ENCODE results near the gene FAM171A2.

The FAM171A2 gene

DNA sequence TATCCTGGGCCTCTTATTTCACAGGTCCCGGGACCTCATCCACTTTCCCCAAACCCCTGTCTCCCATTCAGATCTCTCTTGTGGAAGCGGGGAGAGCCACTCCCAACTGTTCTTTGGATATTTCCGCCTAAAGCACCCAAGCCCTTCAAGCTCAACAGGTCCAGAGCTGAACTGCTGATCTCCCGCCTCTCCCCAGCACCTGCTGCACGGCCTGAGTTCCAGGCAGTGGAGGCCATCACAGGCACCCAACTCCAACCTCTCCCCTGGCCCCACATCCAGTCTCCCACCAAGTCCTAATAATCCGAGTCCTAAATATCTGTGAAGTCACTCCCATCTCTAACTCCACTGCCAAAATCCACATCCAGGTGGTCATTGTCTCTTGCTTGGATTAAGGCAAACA is 19.3 kb upstream of the FAM171A2 start:
- H2AFZ ChIP-seq (ENCODE audit: insufficient read depth, low read length, poor library complexity): no peak overlapping the region
- no peak overlapping the region for H2BK5ac ChIP-seq (ENCODE audit: low read depth, low read length, poor library complexity)
- no peak overlapping the region for H3K18ac ChIP-seq (ENCODE audit: low read length)
- no peak overlapping the region for H3K4me2 ChIP-seq (ENCODE audit: low read length)
- H2BK12ac ChIP-seq (ENCODE audit: low read length): no peak overlapping the region
- H3K4me3 ChIP-seq (ENCODE audit: low read depth, low read length): no peak overlapping the region
- no peak overlapping the region for H2BK120ac ChIP-seq (ENCODE audit: insufficient read depth, low read length, poor library complexity)
- peaks cover 22% of the 10 kb centered on the region for H3K27me3 ChIP-seq (ENCODE audit: insufficient read depth, low read length)
- H3K9me3 ChIP-seq (ENCODE audit: insufficient read depth, low read depth, low read length): peaks cover 10% of the 10 kb centered on the region
- no peak overlapping the region for H2AK5ac ChIP-seq (ENCODE audit: low read length)
- H3K14ac ChIP-seq (ENCODE audit: low read length): no peak overlapping the region
- H3K36me3 ChIP-seq (ENCODE audit: control insufficient read depth in 1 of 2, insufficient read depth in 2 of 2, low read length in 2 of 2): no peaks in the 10 kb centered on the region
- H4K8ac ChIP-seq (ENCODE audit: low read depth, low read length): no peak overlapping the region
- no peak overlapping the region for H3K4ac ChIP-seq (ENCODE audit: low read depth, low read length)
- no peak overlapping the region for H3K9ac ChIP-seq (ENCODE audit: low read length)
- no peak for DNase-seq
- H4K12ac ChIP-seq (ENCODE audit: low read depth, low read length): no peak overlapping the region
- peaks cover 2% of the 10 kb centered on the region for H3K79me1 ChIP-seq (ENCODE audit: low read length)
- no peak overlapping the region for H3K27ac ChIP-seq (ENCODE audit: low read depth, low read length)
- peaks cover 7 to 13% of the 10 kb centered on the region in 2 experiments for H3K4me1 ChIP-seq (ENCODE audit: control insufficient read depth in 1 of 2, insufficient read depth in 2 of 2, low read length in 2 of 2)
- H3K23ac ChIP-seq (ENCODE audit: low read length): no peak overlapping the region
- no peaks in the 10 kb centered on the region for H3K79me2 ChIP-seq (ENCODE audit: control insufficient read depth, insufficient read depth, low read length, poor library complexity)
- no peak overlapping the region for H4K91ac ChIP-seq (ENCODE audit: low read depth, low read length)
- WGBS (ENCODE audit: extremely low coverage, insufficient coverage, insufficient read length): no CpG with 5 or more reads among the region's 6 CpGs

DNA sequence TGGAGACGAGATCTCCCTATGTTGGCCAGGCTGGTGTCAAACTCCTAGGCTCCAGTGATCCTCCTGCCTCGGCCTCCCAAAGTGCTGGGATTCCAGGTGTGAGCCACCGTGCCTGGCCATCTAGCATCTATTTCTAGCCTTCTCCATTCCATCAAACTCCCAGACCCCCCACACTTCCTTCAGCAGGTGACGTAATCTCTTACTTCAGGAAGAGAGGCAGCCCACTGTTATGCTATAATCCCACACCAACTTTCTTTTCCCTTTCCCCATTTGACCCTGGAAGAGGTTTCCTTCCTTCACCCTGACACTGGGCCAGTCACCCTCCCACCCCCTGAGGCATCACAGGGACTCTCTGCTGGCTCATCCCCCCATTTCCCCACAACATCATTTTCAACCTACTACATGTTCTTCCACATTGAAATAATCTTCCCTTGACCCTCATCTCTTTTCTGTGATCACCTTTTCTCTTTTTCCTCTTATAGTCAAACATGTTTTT is 18.2 kb upstream of the FAM171A2 start:
- peaks cover 22% of the 10 kb centered on the region for H3K27me3 ChIP-seq (ENCODE audit: insufficient read depth, low read length)
- no peak overlapping the region for H2AK5ac ChIP-seq (ENCODE audit: low read length)
- no peak overlapping the region for H4K12ac ChIP-seq (ENCODE audit: low read depth, low read length)
- H2BK5ac ChIP-seq (ENCODE audit: low read depth, low read length, poor library complexity): no peak overlapping the region
- no peak overlapping the region for H4K91ac ChIP-seq (ENCODE audit: low read depth, low read length)
- DNase-seq: no peak
- peaks cover 7 to 13% of the 10 kb centered on the region in 2 experiments for H3K4me1 ChIP-seq (ENCODE audit: control insufficient read depth in 1 of 2, insufficient read depth in 2 of 2, low read length in 2 of 2)
- H3K79me2 ChIP-seq (ENCODE audit: control insufficient read depth, insufficient read depth, low read length, poor library complexity): no peaks in the 10 kb centered on the region
- WGBS (ENCODE audit: extremely low coverage, insufficient coverage, insufficient read length): no CpG with 5 or more reads among the region's 4 CpGs
- no peak overlapping the region for H2AFZ ChIP-seq (ENCODE audit: insufficient read depth, low read length, poor library complexity)
- no peak overlapping the region for H2BK120ac ChIP-seq (ENCODE audit: insufficient read depth, low read length, poor library complexity)
- H3K79me1 ChIP-seq (ENCODE audit: low read length): peaks cover 2% of the 10 kb centered on the region
- no peak overlapping the region for H3K4me3 ChIP-seq (ENCODE audit: low read depth, low read length)
- H3K14ac ChIP-seq (ENCODE audit: low read length): no peak overlapping the region
- no peak overlapping the region for H2BK12ac ChIP-seq (ENCODE audit: low read length)
- H3K4ac ChIP-seq (ENCODE audit: low read depth, low read length): no peak overlapping the region
- no peak overlapping the region for H3K4me2 ChIP-seq (ENCODE audit: low read length)
- H3K9ac ChIP-seq (ENCODE audit: low read length): no peak overlapping the region
- no peak overlapping the region for H3K23ac ChIP-seq (ENCODE audit: low read length)
- H3K27ac ChIP-seq (ENCODE audit: low read depth, low read length): no peak overlapping the region
- H4K8ac ChIP-seq (ENCODE audit: low read depth, low read length): no peak overlapping the region
- no peak overlapping the region for H3K18ac ChIP-seq (ENCODE audit: low read length)
- H3K9me3 ChIP-seq (ENCODE audit: insufficient read depth, low read depth, low read length): peaks cover 10% of the 10 kb centered on the region
- no peaks in the 10 kb centered on the region for H3K36me3 ChIP-seq (ENCODE audit: control insufficient read depth in 1 of 2, insufficient read depth in 2 of 2, low read length in 2 of 2)

GRCh38 chr17:44380767-44381166 is 17.1 kb upstream of the FAM171A2 start:
- no peak overlapping the region for H4K12ac ChIP-seq (ENCODE audit: low read depth, low read length)
- no peak overlapping the region for H3K9ac ChIP-seq (ENCODE audit: low read length)
- no peak overlapping the region for H2BK120ac ChIP-seq (ENCODE audit: insufficient read depth, low read length, poor library complexity)
- no peak overlapping the region for H3K4ac ChIP-seq (ENCODE audit: low read depth, low read length)
- no peak overlapping the region for H2AFZ ChIP-seq (ENCODE audit: insufficient read depth, low read length, poor library complexity)
- H3K9me3 ChIP-seq (ENCODE audit: insufficient read depth, low read depth, low read length): peaks cover 10% of the 10 kb centered on the region
- peaks cover 7 to 16% of the 10 kb centered on the region in 2 experiments for H3K4me1 ChIP-seq (ENCODE audit: control insufficient read depth in 1 of 2, insufficient read depth in 2 of 2, low read length in 2 of 2)
- peaks cover 2% of the 10 kb centered on the region for H3K79me1 ChIP-seq (ENCODE audit: low read length)
- no peak overlapping the region for H3K18ac ChIP-seq (ENCODE audit: low read length)
- H3K36me3 ChIP-seq (ENCODE audit: control insufficient read depth in 1 of 2, insufficient read depth in 2 of 2, low read length in 2 of 2): no peaks in the 10 kb centered on the region
- H3K27me3 ChIP-seq (ENCODE audit: insufficient read depth, low read length): peaks cover 19% of the 10 kb centered on the region
- no peak overlapping the region for H3K4me2 ChIP-seq (ENCODE audit: low read length)
- H3K27ac ChIP-seq (ENCODE audit: low read depth, low read length): no peak overlapping the region
- H2BK12ac ChIP-seq (ENCODE audit: low read length): no peak overlapping the region
- H3K23ac ChIP-seq (ENCODE audit: low read length): no peak overlapping the region
- no CpG with 5 or more reads among the region's 9 CpGs for WGBS (ENCODE audit: extremely low coverage, insufficient coverage, insufficient read length)
- H2AK5ac ChIP-seq (ENCODE audit: low read length): no peak overlapping the region
- H4K8ac ChIP-seq (ENCODE audit: low read depth, low read length): no peak overlapping the region
- no peak overlapping the region for H3K4me3 ChIP-seq (ENCODE audit: low read depth, low read length)
- H3K14ac ChIP-seq (ENCODE audit: low read length): no peak overlapping the region
- no peak for DNase-seq
- H3K79me2 ChIP-seq (ENCODE audit: control insufficient read depth, insufficient read depth, low read length, poor library complexity): no peaks in the 10 kb centered on the region
- H2BK5ac ChIP-seq (ENCODE audit: low read depth, low read length, poor library complexity): no peak overlapping the region
- H4K91ac ChIP-seq (ENCODE audit: low read depth, low read length): no peak overlapping the region

DNA sequence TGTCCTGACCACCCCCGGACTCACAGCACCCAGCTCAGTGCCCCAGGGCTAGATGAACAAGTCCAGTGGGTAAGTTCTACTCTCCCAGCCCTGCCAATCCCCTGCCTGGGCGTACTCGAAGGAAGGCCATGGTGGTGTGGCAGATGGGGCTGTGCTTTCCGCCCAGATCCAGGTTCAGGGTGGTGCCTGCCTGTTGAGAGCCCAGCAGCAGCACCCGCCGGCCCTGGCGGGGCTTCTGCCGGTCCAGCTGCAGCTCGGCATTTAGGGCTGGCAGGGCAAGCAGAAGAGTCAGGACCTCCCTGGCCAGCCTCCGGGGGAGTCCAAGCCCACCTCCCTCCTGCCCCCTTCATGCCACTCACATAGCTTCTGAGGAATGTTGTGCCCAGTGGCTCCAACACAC is 16.2 kb upstream of the FAM171A2 start:
- Histone ChIP-seq H3K4me2 (ENCODE audit: low read length) (no peak overlapping the region), H4K12ac (ENCODE audit: low read depth, low read length) (no peak overlapping the region), H3K9me3 (ENCODE audit: insufficient read depth, low read depth, low read length) (peaks cover 10% of the 10 kb centered on the region), H2BK120ac (ENCODE audit: insufficient read depth, low read length, poor library complexity) (no peak overlapping the region), H2BK12ac (ENCODE audit: low read length) (no peak overlapping the region), H3K4me1 (ENCODE audit: control insufficient read depth in 1 of 2, insufficient read depth in 2 of 2, low read length in 2 of 2) (peaks cover 9 to 12% of the 10 kb centered on the region in 2 experiments), H4K8ac (ENCODE audit: low read depth, low read length) (no peak overlapping the region), H3K18ac (ENCODE audit: low read length) (no peak overlapping the region), H3K4me3 (ENCODE audit: low read depth, low read length) (no peak overlapping the region), H3K4ac (ENCODE audit: low read depth, low read length) (no peak overlapping the region), H3K79me2 (ENCODE audit: control insufficient read depth, insufficient read depth, low read length, poor library complexity) (no peaks in the 10 kb centered on the region), H2AK5ac (ENCODE audit: low read length) (no peak overlapping the region), H3K36me3 (ENCODE audit: control insufficient read depth in 1 of 2, insufficient read depth in 2 of 2, low read length in 2 of 2) (no peaks in the 10 kb centered on the region), H3K23ac (ENCODE audit: low read length) (no peak overlapping the region), H3K9ac (ENCODE audit: low read length) (no peak overlapping the region), H2AFZ (ENCODE audit: insufficient read depth, low read length, poor library complexity) (no peak overlapping the region), H4K91ac (ENCODE audit: low read depth, low read length) (no peak overlapping the region), H3K14ac (ENCODE audit: low read length) (no peak overlapping the region), H3K27me3 (ENCODE audit: insufficient read depth, low read length) (peaks cover 14% of the 10 kb centered on the region), H3K79me1 (ENCODE audit: low read length) (no peaks in the 10 kb centered on the region), H3K27ac (ENCODE audit: low read depth, low read length) (no peak overlapping the region), H2BK5ac (ENCODE audit: low read depth, low read length, poor library complexity) (no peak overlapping the region)
- no CpG with 5 or more reads among the region's 10 CpGs for WGBS (ENCODE audit: extremely low coverage, insufficient coverage, insufficient read length)
- no peak for DNase-seq
